Measurements from ENCODE around the gene SLC44A4. TPM values are rescaled to one million over a fixed set of nuclear protein-coding genes. Genes with fewer than 3 reads are reported as not detected.

Gene SLC44A4
- total RNA-seq, 1 donor from 2014 or later, result 1.8 TPM

- no peak for TF ChIP-seq CTCF (IDR thresholded peaks at IDR 0.05; ENCODE audit: insufficient read depth, low read length, severe bottlenecking)
- DNase-seq (ENCODE audit: low read depth), result no peak
- FAIRE-seq, result no peak
These were observed 42.0 kb upstream of the SLC44A4 start for GRCh38 chr6:31920811-31921210.

GRCh38 chr6:31919624-31920303 is 41.0 kb upstream of the SLC44A4 start:
- Histone ChIP-seq H3K36me3 (ENCODE audit: control insufficient read depth, insufficient read depth, low read length) (no peaks in the 10 kb centered on the region), H3K27me3 (ENCODE audit: control insufficient read depth, insufficient read depth, low read length) (no peaks in the 10 kb centered on the region), H3K4me3 (ENCODE audit: low read depth, low read length) (no peak overlapping the region)
- DNase-seq (ENCODE audit: low read depth) (no peak), FAIRE-seq (no peak)
- no peak for TF ChIP-seq CTCF (IDR thresholded peaks at IDR 0.05; ENCODE audit: insufficient read depth, low read length, severe bottlenecking)

More at GRCh38 chr6:31920811-31921210, 42.0 kb upstream of the SLC44A4 start:
- no peaks in the 10 kb centered on the region for H3K27me3 ChIP-seq (ENCODE audit: control insufficient read depth, insufficient read depth, low read length)
- no peak overlapping the region for H3K4me3 ChIP-seq (ENCODE audit: low read depth, low read length)
- no peaks in the 10 kb centered on the region for H3K36me3 ChIP-seq (ENCODE audit: control insufficient read depth, insufficient read depth, low read length)

- TF ChIP-seq CTCF (IDR thresholded peaks at IDR 0.05; ENCODE audit: insufficient read depth, low read length, severe bottlenecking), result no peak
- Histone ChIP-seq H3K27me3 (ENCODE audit: control insufficient read depth, insufficient read depth, low read length) (no peaks in the 10 kb centered on the region), H3K36me3 (ENCODE audit: control insufficient read depth, insufficient read depth, low read length) (no peaks in the 10 kb centered on the region), H3K4me3 (ENCODE audit: low read depth, low read length) (no peak overlapping the region)
- DNase-seq (ENCODE audit: low read depth), result no peak
- FAIRE-seq, result no peak
These were observed 39.4 kb upstream of the SLC44A4 start for GRCh38 chr6:31918069-31918720.

- Histone ChIP-seq H3K27me3 (ENCODE audit: control insufficient read depth, insufficient read depth, low read length) (no peaks in the 10 kb centered on the region), H3K36me3 (ENCODE audit: control insufficient read depth, insufficient read depth, low read length) (no peaks in the 10 kb centered on the region), H3K4me3 (ENCODE audit: low read depth, low read length) (no peak overlapping the region)
- no peak for DNase-seq (ENCODE audit: low read depth)
- FAIRE-seq, result no peak
- no peak for TF ChIP-seq CTCF (IDR thresholded peaks at IDR 0.05; ENCODE audit: insufficient read depth, low read length, severe bottlenecking)
These were observed 37.0 kb upstream of the SLC44A4 start for GRCh38 chr6:31915756-31916155.

GRCh38 chr6:31915351-31915750 is 36.6 kb upstream of the SLC44A4 start:
- Histone ChIP-seq H3K4me3 (ENCODE audit: low read depth, low read length) (no peak overlapping the region), H3K36me3 (ENCODE audit: control insufficient read depth, insufficient read depth, low read length) (no peaks in the 10 kb centered on the region), H3K27me3 (ENCODE audit: control insufficient read depth, insufficient read depth, low read length) (no peaks in the 10 kb centered on the region)
- DNase-seq (ENCODE audit: low read depth), result no peak
- TF ChIP-seq CTCF (IDR thresholded peaks at IDR 0.05; ENCODE audit: insufficient read depth, low read length, severe bottlenecking), result no peak
- no peak for FAIRE-seq
